Ascending aorta (tissue), 2 donors: ENCODE results near the gene SYNC. TPM values are rescaled to one million over a fixed set of nuclear protein-coding genes. Genes with fewer than 3 reads are reported as not detected.

Experiments used
- DNase-seq, 2 donors: peaks; one replicate each; pipeline ENCODE4 v3.0.0-alpha.2; 2019; ENCODE audit warnings: low spot score in 2 of 2
- H3K27ac ChIP-seq, 2 donors: fragments of 200-600 bp; sonication (generic); one replicate each; pipeline ENCODE4 v1.5.1; 2016 to 2017; ENCODE audit warnings: mild to moderate bottlenecking in 1 of 2
- H3K27me3 ChIP-seq: fragments of 200-600 bp; sonication (generic); one replicate; pipeline ENCODE4 v1.5.1; 2017
- H3K36me3 ChIP-seq, 2 donors: fragments of 200-600 bp; sonication (generic); one replicate each; pipeline ENCODE4 v1.5.1; 2016
- H3K4me1 ChIP-seq, 2 donors: fragments of 200-600 bp; sonication (generic); one replicate each; pipeline ENCODE4 v1.5.1; 2016 to 2017; ENCODE audit warnings: mild to moderate bottlenecking in 1 of 2
- H3K4me3 ChIP-seq, 2 donors: fragments of 200-600 bp; sonication (generic); one replicate each; pipeline ENCODE4 v1.5.1; 2016 to 2017; ENCODE audit warnings: mild to moderate bottlenecking in 1 of 2
- H3K9me3 ChIP-seq, 2 donors: fragments of 200-600 bp; sonication (generic); one replicate each; pipeline ENCODE4 v1.5.1; 2016
- CTCF ChIP-seq, 3 experiments: fragments of 200-600 bp in 2 of 3; fragments of 450-650 bp in 1 of 3; sonication (generic) in 2 of 3; IDR thresholded peaks; one replicate each; pipeline ENCODE4 v1.5.1; 2016 to 2019; ENCODE audit warnings: antibody characterized with exemption in 3 of 3, mild to moderate bottlenecking in 1 of 3, moderate library complexity in 1 of 3
- intact Hi-C: fragments of 100-400 bp; cut with DNase I; formaldehyde crosslinking; loops from one replicate; pipeline ENCODE4 v1.15.1; 2023
- total RNA-seq: library from RNA; depleted of rRNA; stranded (reverse); fragments of >200 nt; gene quantifications from one replicate; pipeline ENCODE4 v1.1.0, GENCODE V29; 2016

The SYNC gene
- total RNA-seq: 87.3 TPM

GRCh38 chr1:32702599-32703478, at the start of gene SYNC:
TSS of gene SYNC (minus strand) at chr1:32702770. CDS start at chr1:32702660, 110 bp downstream.
- peak in 1 of 2 donors; percentile 85 for DNase-seq
- Histone ChIP-seq H3K9me3 (no peaks in the 10 kb centered on the region), H3K36me3 (no peaks in the 10 kb centered on the region), H3K4me1 (peaks cover 14 to 22% of the 10 kb centered on the region in 2 donors), H3K27me3 (no peaks in the 10 kb centered on the region), H3K4me3 (peak within 1 kb of the TSS; percentile 86 to 93), H3K27ac (peak within 1 kb of the TSS; percentile 99)
- intact Hi-C loops: loop anchor here (1.0 to 5.0 kb wide), 2 partner anchors 52 to 114 kb away; partner anchors contain the start of genes RBBP4, S100PBP and YARS1
- no peak for TF ChIP-seq CTCF (IDR thresholded peaks at IDR 0.05)

- Histone ChIP-seq H3K27me3 (no peaks in the 10 kb centered on the region), H3K36me3 (no peaks in the 10 kb centered on the region), H3K9me3 (no peaks in the 10 kb centered on the region), H3K4me1 (peaks cover 8 to 11% of the 10 kb centered on the region in 2 donors), H3K4me3 (no peak overlapping the region), H3K27ac (no peak overlapping the region)
- intact Hi-C loops: loop anchor here (5.0 kb wide), 1 partner anchor 97 kb away; the partner anchor contains the start of genes RBBP4 and ZBTB8OS
- TF ChIP-seq CTCF (IDR thresholded peaks at IDR 0.05): no peak
- DNase-seq: no peak
These were observed 47.2 kb upstream of the SYNC start for GRCh38 chr1:32749771-32750170.

GRCh38 chr1:32749332-32749731, 46.8 kb upstream of the SYNC start:
- H3K27me3 ChIP-seq: no peaks in the 10 kb centered on the region
- no peak overlapping the region for H3K4me3 ChIP-seq
- TF ChIP-seq CTCF (IDR thresholded peaks at IDR 0.05): no peak
- DNase-seq: no peak
- intact Hi-C loops: no loop called here
- no peaks in the 10 kb centered on the region for H3K9me3 ChIP-seq
- no peak overlapping the region for H3K27ac ChIP-seq
- H3K36me3 ChIP-seq: no peaks in the 10 kb centered on the region
- peaks cover 8 to 11% of the 10 kb centered on the region in 2 donors for H3K4me1 ChIP-seq

- Histone ChIP-seq H3K27me3 (no peaks in the 10 kb centered on the region), H3K4me3 (no peak overlapping the region), H3K9me3 (no peaks in the 10 kb centered on the region), H3K27ac (no peak overlapping the region), H3K4me1 (peaks cover 7 to 8% of the 10 kb centered on the region in 2 donors), H3K36me3 (no peaks in the 10 kb centered on the region)
- TF ChIP-seq CTCF (IDR thresholded peaks at IDR 0.05): no peak
- DNase-seq: no peak
- intact Hi-C loops: no loop called here
These were observed 46.4 kb upstream of the SYNC start for GRCh38 chr1:32748926-32749325.

GRCh38 chr1:32748348-32748747, 45.8 kb upstream of the SYNC start:
- DNase-seq: no peak
- H3K27me3 ChIP-seq: no peaks in the 10 kb centered on the region
- no peaks in the 10 kb centered on the region for H3K36me3 ChIP-seq
- H3K27ac ChIP-seq: no peak overlapping the region
- peaks cover 5% of the 10 kb centered on the region in 2 donors for H3K4me1 ChIP-seq
- H3K9me3 ChIP-seq: no peaks in the 10 kb centered on the region
- H3K4me3 ChIP-seq: no peak overlapping the region
- intact Hi-C loops: no loop called here
- no peak for TF ChIP-seq CTCF (IDR thresholded peaks at IDR 0.05)
